Ascending aorta (tissue), 2 donors: Measurements from ENCODE around the gene YIPF4. TPM values are rescaled to one million over a fixed set of nuclear protein-coding genes. Genes with fewer than 3 reads are reported as not detected.
A peak's percentile ranks its signal among the peaks of the same experiment; 100 is the strongest.
"Not testable (repeated sequence)": the region's sequence is repeated elsewhere in the genome, so short reads cannot be mapped to it uniquely, and the experiment has no call there.

ENCODE experiments used
- DNase-seq, 2 donors: peaks; one replicate each; pipeline ENCODE4 v3.0.0-alpha.2; 2019; ENCODE audit warnings: low spot score in 2 of 2
- H3K27ac ChIP-seq, 2 donors: fragments of 200-600 bp; sonication (generic); one replicate each; pipeline ENCODE4 v1.5.1; 2016 to 2017; ENCODE audit warnings: mild to moderate bottlenecking in 1 of 2
- H3K27me3 ChIP-seq: fragments of 200-600 bp; sonication (generic); one replicate; pipeline ENCODE4 v1.5.1; 2017
- H3K36me3 ChIP-seq, 2 donors: fragments of 200-600 bp; sonication (generic); one replicate each; pipeline ENCODE4 v1.5.1; 2016
- H3K4me1 ChIP-seq, 2 donors: fragments of 200-600 bp; sonication (generic); one replicate each; pipeline ENCODE4 v1.5.1; 2016 to 2017; ENCODE audit warnings: mild to moderate bottlenecking in 1 of 2
- H3K4me3 ChIP-seq, 2 donors: fragments of 200-600 bp; sonication (generic); one replicate each; pipeline ENCODE4 v1.5.1; 2016 to 2017; ENCODE audit warnings: mild to moderate bottlenecking in 1 of 2
- H3K9me3 ChIP-seq, 2 donors: fragments of 200-600 bp; sonication (generic); one replicate each; pipeline ENCODE4 v1.5.1; 2016
- intact Hi-C: fragments of 100-400 bp; cut with DNase I; formaldehyde crosslinking; loops from one replicate; pipeline ENCODE4 v1.15.1; 2023
- total RNA-seq: library from RNA; depleted of rRNA; stranded (reverse); fragments of >200 nt; gene quantifications from one replicate; pipeline ENCODE4 v1.1.0, GENCODE V29; 2016
- TF ChIP-seq, protein P1 (sequence below), 3 experiments: fragments of 200-600 bp in 2 of 3; fragments of 450-650 bp in 1 of 3; sonication (generic) in 2 of 3; IDR thresholded peaks; one replicate each; pipeline ENCODE4 v1.5.1; 2016 to 2019; ENCODE audit warnings: antibody characterized with exemption in 3 of 3, mild to moderate bottlenecking in 1 of 3, moderate library complexity in 1 of 3

The YIPF4 gene
- total RNA-seq, 1 donor from 2014 or later, result 9.2 TPM

GRCh38 chr2:32271063-32271462 lies 6.6 kb upstream of the YIPF4 start:
- intact Hi-C loops, result no loop called here
- Histone ChIP-seq H3K36me3 (no peaks in the 10 kb centered on the region), H3K4me1 (no peaks in the 10 kb centered on the region), H3K27me3 (no peaks in the 10 kb centered on the region), H3K4me3 (no peak overlapping the region), H3K9me3 (no peaks in the 10 kb centered on the region), H3K27ac (no peak overlapping the region)
- DNase-seq, result no peak
- TF ChIP-seq, protein P1, sequence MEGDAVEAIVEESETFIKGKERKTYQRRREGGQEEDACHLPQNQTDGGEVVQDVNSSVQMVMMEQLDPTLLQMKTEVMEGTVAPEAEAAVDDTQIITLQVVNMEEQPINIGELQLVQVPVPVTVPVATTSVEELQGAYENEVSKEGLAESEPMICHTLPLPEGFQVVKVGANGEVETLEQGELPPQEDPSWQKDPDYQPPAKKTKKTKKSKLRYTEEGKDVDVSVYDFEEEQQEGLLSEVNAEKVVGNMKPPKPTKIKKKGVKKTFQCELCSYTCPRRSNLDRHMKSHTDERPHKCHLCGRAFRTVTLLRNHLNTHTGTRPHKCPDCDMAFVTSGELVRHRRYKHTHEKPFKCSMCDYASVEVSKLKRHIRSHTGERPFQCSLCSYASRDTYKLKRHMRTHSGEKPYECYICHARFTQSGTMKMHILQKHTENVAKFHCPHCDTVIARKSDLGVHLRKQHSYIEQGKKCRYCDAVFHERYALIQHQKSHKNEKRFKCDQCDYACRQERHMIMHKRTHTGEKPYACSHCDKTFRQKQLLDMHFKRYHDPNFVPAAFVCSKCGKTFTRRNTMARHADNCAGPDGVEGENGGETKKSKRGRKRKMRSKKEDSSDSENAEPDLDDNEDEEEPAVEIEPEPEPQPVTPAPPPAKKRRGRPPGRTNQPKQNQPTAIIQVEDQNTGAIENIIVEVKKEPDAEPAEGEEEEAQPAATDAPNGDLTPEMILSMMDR (IDR thresholded peaks at IDR 0.05), result no peak

DNA sequence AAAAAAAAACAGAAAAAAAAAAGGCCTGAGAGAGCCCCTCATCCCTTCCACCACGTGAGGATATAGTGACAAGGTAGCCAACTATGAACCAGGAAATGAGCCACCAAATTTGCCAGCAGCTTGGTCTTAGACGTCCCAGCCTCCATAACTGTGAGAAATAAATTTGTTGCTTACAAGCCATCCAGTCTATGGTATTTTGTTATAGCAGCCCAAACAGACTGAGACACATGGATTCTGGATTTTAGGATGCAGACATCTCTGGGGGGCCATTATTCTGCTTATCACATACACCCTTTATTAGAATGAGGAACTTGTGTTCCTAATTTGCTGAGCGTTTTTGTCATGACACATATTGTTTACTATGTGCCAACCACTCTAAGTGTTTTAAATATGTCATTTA lies 5.4 kb upstream of the YIPF4 start:
- TF ChIP-seq, protein P1 (IDR thresholded peaks at IDR 0.05), result no peak
- intact Hi-C loops, result no loop called here
- Histone ChIP-seq H3K9me3 (no peaks in the 10 kb centered on the region), H3K27ac (no peak overlapping the region), H3K36me3 (no peaks in the 10 kb centered on the region), H3K4me3 (no peak overlapping the region), H3K4me1 (peaks cover 0 to 3% of the 10 kb centered on the region in 2 donors), H3K27me3 (no peaks in the 10 kb centered on the region)
- DNase-seq, result no peak

- H3K36me3 ChIP-seq, result no peaks in the 10 kb centered on the region
- no peak overlapping the region for H3K27ac ChIP-seq
- H3K9me3 ChIP-seq, result no peaks in the 10 kb centered on the region
- TF ChIP-seq, protein P1 (IDR thresholded peaks at IDR 0.05), result no peak
- no peak for DNase-seq
- intact Hi-C loops, result no loop called here
- H3K27me3 ChIP-seq, result no peaks in the 10 kb centered on the region
- H3K4me1 ChIP-seq, result peaks cover 3 to 4% of the 10 kb centered on the region in 2 donors
- H3K4me3 ChIP-seq, result no peak overlapping the region
Observed at GRCh38 chr2:32274289-32274688, 3.4 kb upstream of the YIPF4 start.

DNA sequence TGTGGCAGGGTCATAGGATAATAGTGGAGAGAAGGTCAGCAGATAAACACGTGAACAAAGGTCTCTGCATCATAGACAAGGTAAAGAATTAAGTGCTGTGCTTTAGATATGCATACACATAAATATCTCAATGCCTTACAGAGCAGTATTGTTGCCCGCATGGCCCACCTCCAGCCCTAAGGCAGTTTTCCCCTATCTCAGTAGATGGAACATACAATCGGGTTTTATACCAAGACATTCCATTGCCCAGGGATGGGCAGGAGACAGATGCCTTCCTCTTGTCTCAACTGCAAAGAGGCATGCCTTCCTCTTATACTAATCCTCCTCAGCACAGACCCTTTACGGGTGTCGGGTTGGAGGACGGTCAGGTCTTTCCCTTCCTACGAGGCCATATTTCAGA lies 1.9 kb upstream of the YIPF4 start:
- H3K4me1 ChIP-seq, H3K27ac ChIP-seq, H3K4me3 ChIP-seq, H3K9me3 ChIP-seq, H3K36me3 ChIP-seq, H3K27me3 ChIP-seq, DNase-seq: not testable (repeated sequence)
- intact Hi-C loops, result loop anchor here (5.0 kb wide), 1 partner anchor 108 kb away; the partner anchor contains the start of gene SLC30A6

- no peak for DNase-seq
- peaks cover 3 to 4% of the 10 kb centered on the region in 2 donors for H3K4me1 ChIP-seq
- intact Hi-C loops, result loop anchor here (5.0 kb wide), 1 partner anchor 110 kb away; the partner anchor contains the start of gene SLC30A6
- H3K27ac ChIP-seq, result peak overlapping the region; percentile 81 to 85
- H3K27me3 ChIP-seq, result no peaks in the 10 kb centered on the region
- no peaks in the 10 kb centered on the region for H3K9me3 ChIP-seq
- TF ChIP-seq, protein P1 (IDR thresholded peaks at IDR 0.05), result no peak
- H3K36me3 ChIP-seq, result peaks cover 4 to 9% of the 10 kb centered on the region in 2 donors
- H3K4me3 ChIP-seq, result peak overlapping the region; percentile 89 to 99
Observed at GRCh38 chr2:32277363-32277673, 386 bp upstream of the YIPF4 start.

DNA sequence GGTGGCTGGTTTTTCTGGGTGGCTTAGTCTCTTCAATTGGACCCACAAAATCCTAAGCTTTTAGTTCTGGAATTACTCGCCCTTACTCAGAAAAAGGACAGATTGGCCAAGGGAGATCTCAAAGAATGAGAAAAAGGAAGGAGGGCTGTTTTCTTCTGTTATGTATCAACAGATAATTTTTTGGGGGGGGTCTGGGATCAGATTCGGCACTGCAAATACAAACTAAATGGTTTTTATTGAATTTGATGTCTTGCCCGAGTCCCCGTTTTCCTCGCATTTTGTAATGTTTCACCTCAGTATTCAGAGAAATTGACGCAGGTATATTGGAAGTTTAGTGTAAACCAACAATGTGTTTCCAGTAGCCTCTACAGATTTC lies 762 bp downstream of the YIPF4 start:
- peak overlapping the region; percentile 81 to 85 for H3K27ac ChIP-seq

More for the DNA sequence above, 762 bp downstream of the YIPF4 start:
- H3K9me3 ChIP-seq, result no peaks in the 10 kb centered on the region
- TF ChIP-seq, protein P1 (IDR thresholded peaks at IDR 0.05), result no peak
- peaks cover 6 to 14% of the 10 kb centered on the region in 2 donors for H3K36me3 ChIP-seq
- no peaks in the 10 kb centered on the region for H3K27me3 ChIP-seq
- no peak for DNase-seq
- intact Hi-C loops, result loop anchor here (2.0 to 5.0 kb wide), 2 partner anchors 78 to 111 kb away; partner anchors contain the start of genes BIRC6 and SLC30A6
- peaks cover 3 to 4% of the 10 kb centered on the region in 2 donors for H3K4me1 ChIP-seq
- H3K4me3 ChIP-seq, result peak overlapping the region; percentile 89 to 99
